NCI-H748 (cell line): Measurements from ENCODE around the gene GOLGA6C.
"Not testable (repeated sequence)": the region's sequence is repeated elsewhere in the genome, so short reads cannot be mapped to it uniquely, and the experiment has no call there.

Experiments
- DNase-seq: peaks from one replicate; lab custom pipeline; 2025; ENCODE audit not compliant: unreplicated experiment; lab: John Stamatoyannopoulos, UW

The GOLGA6C gene, protein sequence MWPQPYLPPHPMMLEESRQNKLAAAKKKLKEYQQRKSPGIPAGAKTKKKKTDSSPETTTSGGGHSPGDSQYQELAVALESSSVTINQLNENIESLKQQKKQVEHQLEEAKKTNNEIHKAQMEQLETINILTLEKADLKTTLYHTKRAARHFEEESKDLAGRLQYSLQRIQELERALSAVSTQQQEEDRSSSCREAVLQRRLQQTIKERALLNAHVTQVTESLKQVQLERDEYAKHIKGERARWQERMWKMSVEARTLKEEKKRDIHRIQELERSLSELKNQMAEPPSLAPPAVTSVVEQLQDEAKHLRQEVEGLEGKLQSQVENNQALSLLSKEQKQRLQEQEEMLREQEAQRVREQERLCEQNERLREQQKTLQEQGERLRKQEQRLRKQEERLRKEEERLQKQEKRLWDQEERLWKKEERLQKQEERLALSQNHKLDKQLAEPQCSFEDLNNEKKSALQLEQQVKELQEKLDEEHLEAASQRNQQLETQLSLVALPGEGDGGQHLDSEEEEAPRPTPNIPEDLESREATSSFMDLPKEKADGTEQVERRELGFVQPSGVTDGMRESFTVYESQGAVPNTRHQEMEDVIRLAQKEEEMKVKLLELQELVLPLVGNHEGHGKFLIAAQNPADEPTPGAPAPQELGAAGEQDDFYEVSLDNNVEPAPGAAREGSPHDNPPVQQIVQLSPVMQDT

DNA sequence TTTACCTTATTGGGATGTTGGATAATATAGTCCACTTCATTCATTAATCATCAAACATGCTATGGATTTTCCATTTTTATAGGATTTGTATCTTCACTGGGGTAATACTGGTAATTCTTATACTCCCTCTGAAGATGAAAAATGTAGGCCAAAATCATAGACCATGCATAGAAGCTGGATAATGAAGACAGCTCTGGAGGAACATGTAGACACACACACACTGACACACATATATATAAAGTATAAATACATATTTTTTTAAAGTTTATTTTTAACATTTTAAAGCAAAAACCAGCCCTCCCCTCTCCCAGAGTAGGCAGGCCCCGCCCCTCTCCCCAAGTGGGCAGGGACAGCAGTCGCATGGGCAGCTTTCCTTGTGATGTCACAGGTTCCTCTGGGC is at the start of gene GOLGA6C:
Gene GOLGA6C, plus strand, starts transcription at position 301 of the 400 bp plus-strand sequence. CDS start 265 bp downstream, outside the sequence.
- not testable (repeated sequence) for DNase-seq

DNA sequence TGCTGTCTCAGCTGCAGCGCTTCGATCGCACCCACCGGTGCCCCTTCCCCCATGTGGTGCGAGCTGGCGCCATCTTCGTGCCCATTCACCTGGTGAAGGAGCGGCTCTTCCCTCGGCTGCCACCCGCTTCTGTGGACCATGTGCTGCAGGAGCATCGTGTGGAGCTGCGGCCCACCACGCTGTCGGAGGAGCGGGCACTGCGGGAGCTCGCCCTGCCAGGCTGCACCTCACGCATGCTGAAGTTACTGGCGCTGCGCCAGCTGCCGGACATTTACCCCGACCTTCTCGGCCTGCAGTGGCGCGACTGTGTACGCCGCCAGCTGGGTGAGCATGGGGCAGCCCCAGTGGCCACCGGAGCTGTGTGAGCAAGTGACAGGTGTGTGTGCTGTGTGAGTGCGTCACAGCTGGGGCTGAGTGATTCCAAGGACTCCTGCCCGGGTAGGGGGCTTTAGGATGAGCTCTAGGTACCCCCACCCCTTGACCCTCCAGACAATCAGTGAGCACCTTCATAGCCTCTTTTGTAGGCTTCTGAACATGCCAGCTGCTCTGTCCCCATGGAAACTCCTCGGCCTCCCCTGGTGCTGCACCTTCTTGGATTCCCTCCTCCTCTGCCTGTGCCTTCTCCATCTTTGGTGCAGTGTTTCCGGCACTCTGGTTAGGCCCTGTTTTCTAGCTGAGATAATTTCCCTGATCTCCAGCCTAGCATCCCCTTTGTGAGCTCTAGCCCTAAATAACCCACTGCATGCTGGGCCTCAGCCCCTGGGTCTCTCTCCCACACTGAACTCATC is 49.4 kb upstream of the GOLGA6C start:
- no peak for DNase-seq

DNA sequence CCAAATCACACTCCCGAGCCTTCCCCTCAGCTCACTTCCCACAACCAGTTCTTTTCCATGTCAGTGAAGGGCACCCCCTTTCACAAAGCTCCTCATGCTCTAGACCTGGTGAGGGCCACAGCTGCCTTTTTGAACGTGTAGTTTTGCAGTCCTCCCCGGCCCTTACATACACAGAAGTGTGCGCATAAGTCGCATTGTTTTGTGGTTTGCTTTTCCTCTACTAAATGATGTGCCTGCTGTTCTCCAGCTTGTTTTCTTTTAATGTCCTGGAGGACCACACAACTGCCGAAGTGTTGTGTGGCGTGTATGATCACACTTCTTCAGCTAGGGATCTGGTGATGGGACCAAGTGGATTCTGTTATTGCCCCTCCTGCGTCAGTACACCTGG is 48.9 kb upstream of the GOLGA6C start:
- DNase-seq: no peak

DNA sequence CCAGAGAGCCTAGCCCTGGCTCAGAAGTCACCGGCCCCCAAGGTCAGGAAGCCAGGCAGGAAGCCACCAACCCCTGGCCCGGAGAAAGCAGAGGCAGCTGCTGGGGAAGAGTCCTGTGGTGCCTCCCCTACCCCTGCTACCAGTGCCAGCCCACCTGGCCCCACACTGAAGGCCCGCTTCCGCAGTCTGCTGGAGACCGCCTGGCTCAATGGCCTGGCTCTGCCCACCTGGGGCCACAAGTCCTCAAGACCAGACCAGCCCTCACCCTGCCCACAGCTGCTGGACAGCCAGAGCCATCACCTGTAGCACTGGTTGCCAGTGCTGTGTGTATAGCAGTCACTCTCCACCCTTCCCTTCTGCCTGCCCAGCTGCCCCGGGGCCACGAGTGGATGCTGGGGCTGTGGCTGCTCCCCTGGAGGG is 47.3 kb upstream of the GOLGA6C start:
- no peak for DNase-seq

DNA sequence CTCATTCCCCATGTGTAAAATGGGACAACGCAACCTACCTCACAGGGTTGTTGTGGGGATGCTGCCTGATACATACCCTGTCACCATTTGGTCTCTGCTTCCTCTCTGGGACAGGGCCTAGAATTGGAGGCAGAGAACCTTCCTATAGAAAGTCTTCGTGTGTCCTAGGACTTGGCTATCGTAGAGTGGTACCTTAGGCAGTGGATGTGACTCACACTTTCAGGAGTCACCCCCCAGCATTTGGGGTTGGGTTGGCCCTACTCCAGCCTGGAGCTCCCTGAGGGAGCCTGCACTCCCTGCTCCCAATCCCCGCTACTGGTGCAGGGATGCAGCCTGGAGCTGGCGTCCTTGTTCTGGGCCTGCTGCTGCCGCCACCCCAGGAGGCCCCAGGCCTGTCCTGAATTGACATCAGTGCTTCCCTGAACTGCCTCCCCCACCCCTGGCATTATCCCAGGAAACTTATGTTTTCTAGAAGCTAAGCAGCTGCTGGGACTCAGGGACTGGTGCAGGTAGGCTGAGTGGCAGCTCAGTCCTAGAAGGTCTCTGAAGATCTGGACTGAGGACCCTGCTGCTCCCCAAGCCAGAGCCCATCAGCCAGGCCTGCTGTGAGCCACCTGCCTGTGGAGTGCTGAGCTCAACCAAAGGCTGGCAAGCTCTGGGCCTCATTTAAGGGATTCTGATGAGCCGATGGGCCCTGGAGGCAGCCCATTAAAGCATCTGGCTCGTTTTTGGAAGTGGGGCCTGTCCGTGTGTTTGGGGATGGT is 46.5 kb upstream of the GOLGA6C start:
- DNase-seq: no peak

DNA sequence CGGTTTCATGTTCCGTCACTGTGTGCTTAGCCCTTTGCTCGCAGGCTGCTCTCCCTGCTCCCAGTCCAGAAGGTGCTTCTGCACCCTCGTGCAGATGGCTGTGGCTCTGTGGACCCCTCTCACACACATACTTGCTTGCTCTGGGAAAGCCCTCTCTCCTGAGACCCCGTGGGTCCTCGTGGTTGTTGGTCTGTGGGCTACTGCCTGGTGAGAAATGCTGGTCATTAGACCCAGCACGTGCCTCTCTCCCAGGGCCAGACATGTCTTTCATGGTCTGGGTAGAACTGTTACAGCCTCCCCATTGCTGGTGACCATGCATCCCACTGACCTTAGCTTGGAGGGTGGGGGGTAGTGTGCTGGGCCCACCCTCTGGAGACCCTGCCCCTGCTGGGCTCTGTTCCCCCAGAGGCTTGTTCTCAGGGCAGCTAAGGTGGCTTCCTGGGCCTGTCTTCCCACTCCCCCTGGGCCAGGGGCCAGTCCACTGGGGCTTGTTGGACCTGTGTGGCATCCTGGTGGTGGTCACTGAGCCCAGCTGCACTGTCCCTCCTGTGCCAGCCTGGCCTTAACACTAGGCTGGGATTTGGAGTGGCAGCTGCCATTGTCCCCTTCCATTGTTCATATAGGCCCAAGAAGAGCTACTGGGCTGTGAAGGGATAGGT is 45.8 kb upstream of the GOLGA6C start:
- no peak for DNase-seq

DNA sequence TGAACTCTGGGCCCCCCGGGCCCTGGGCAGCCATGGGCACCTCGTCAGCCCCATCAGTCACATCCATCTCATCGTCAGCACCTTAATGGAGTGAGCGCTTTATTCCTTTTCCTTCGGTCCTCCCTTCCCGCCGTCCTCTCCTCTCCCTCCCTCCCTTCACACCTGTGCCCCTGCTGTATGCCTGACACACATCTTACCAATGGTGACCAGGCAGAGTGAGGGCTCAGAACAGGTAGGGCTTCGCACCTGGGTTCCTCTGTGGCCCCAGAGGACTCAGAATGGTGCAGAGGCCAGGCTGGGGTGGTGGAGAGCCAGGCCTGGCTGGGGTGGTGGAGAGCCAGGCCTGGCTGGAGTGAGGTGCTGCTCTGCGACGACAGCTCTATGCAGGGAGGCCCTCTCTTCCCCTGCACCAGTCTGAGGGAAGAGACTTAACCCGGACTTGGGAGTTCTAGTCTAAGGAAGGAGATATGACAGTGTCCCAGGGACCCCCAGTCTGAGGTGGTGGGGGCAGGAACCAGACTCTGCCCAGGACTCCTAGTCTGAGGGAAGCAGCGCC is 44.8 kb upstream of the GOLGA6C start:
- DNase-seq: no peak

DNA sequence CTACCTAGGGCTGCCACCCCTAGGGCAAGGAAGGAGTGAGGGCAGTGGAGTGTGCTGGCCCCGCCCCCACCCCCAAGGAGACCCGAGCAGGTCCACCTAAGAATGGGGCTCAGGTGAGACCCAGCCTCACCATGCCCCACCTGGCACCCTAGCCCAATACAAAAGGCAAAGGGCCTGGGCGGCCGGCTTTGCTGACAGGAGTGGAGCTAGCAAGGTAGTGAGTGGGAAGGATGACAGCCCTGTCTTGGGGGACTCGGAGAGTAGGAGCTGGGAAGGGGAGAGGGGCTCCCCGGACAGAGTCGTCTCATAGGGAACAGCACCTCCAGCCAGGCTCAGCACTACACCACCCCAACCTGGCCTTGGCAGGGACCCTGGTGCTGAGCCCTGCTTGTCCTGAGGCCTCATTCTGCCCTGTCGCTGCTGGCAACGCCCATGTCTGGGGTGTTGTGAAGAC is 44.3 kb upstream of the GOLGA6C start:
- DNase-seq: no peak

DNA sequence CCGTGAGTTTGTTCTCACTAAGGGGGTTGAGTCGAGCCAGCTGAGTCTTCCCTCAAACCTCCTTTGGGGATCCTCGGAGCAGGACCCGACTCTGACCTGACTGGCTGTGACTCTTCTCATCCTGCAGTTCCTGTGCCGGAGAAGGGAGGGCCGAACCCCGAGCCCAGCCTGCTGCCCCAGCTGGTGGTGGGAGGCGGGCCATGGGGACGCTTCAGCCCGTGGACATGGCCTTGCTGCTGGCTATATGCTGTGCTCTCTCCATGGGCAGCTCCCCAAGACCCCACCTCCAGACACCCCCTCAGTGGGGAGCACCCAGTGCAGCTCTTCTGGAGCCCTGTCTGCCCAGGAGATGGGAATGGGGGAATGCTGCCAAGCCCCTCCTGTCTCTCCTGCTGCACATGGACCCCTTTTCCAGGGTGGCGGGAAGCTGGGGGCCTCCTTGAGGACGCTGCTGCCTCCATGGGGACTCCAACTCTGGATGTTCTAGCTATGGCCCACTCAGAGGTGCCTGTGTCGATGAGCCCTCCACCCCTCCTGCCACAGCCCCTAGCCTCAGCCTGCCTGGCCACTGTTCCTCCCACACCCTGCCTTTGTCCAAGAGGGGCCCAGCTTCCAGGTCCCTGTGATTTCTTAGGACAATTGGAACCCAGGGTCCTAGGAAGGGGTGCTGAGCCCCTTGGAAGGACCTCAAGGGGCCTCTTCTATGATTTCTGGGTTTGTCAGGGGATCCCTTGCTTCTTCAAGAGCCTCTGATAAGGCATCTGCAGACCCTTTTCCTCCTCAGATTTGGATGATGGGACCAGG is 43.6 kb upstream of the GOLGA6C start:
- no peak for DNase-seq

DNA sequence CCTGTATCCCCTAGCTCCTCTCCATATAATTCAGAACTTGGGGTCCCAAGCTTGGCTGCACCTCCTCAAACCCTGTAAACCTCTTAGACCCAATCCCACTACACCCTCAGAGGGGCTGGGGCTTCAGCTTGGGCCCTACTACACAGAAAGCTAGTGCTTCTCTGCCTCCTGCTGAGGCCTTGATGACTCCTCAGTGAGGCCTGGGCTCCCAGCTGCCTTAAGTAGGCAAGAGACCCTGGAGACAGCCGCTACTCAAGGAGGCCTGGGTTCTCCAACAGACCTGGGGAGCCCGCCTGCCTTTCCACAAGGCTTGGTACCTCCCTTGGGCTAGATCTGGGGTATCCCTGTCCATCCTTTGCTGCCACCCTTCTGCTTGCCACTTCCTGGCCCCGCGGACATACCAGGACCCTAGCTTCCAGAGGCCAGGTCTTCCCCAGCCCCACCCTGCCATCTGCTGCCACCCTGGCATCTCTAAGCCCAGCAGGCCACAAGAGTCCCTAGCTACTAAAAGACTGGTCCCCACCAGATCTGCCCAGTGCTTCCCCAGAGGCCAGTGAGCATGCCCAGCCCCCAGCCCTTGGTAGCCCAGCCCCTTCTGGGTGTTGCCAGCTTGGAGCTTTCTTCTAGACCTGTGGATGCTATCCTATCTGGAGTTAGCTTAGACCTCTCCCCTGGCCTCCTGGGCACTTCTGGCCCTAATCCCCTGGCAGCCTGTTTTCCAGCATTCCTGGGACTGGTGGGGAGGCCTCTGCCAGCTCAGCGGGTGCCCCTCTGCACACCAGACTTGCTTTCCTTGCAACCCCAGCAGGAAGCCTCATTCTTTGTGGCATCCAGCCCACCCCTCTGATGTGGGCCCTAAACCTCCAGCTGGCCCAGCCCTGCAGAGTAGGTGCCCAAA is 42.8 kb upstream of the GOLGA6C start:
- no peak for DNase-seq

DNA sequence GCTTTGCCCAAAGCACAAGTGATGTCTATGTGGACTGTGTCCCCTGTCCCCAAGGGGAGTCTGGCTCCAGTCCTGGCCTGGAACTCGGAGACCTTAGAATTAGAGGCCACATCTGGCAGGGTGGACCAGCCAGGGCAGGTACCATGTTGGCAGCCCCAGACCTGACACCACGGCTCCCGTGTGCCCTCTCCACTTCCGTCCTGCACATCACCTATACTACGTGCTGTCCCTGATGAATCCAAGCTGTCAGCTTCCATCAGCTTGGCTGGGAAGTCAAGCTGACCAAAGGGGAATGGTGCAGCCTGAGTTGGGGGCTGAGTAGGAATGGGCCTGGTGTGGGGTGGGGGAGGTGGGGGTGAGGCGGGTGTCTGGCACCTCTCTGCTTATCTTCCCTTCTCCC is 41.1 kb upstream of the GOLGA6C start:
- no peak for DNase-seq

DNA sequence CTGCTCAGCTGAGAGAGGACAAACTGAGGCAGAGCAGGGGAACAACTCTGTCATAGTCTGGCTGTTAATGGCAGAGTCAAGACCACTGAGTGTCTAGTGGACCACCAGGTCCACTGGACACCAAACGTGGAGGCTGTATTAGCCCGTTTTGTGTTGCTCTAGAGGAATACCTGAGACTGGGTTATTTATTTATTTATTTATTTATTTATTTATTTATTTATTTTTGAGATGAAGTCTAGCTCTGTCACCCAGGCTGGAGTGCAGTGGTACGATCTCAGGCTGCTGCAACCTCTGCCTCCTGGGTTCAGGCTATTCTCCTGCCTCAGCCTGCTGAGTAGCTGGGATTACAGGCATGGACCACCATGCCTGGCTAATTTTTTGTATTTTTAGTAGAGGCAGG is 40.6 kb upstream of the GOLGA6C start:
- not testable (repeated sequence) for DNase-seq

DNA sequence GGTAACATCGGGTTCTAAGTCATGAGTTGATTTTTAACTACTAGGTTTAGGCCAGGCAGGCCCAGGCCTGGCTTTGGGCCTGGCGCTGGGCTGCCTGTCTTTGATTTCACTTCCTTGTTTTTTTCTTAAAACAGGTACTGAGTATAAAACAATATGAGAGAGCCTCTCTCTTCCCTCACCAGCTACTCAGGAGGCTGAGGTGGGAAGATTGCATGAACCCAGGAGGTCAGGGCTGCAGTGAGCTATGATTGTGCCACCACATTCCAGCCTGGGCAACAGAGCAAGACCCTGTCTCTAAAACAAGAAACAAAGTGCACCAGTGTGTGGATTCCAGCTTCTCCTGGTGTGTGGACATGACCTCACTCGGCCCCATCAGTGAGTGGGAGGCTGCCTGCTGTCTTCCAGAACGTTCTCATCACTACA is 38.6 kb upstream of the GOLGA6C start:
- DNase-seq: not testable (repeated sequence)

DNA sequence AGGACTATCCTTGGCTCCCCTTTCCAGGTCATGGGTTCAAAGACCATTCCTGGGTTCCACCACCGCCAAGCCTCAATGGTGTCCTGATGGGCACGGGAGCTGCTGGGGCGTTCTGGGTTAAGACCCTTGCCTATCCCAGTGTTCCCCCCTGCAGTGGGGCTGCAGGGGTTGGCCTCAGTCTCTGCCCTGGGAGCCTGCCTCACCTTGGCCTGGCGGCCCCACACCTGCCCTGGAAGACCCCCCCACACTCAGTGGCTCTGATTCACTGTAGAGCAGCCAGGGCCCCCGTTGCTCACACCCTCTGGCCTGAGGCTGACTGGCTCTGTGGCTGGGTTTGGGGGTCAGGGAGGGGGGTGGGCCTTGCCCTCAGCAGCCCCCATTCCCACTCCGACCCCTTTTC is 34.4 kb upstream of the GOLGA6C start:
- DNase-seq: no peak

DNA sequence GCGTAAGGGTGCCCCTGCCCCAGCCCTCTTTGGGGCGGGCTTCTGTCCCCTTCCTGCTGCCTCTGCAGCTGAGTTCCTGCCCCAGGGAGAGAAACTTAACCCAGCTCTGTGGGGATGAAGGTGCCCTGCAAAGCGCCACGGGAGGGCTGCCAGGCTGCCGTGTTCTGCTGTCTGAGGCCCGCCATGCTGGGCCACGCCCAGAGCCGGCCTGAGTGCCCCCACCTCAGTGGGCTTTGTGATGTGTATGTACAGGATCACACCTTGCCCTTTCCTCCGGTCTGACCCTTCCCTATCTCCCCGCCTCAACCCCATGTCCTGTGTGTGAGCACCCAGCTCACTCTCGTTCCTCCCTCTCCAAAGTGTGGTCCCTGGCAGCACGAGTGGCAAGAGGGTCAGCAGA is 33.9 kb upstream of the GOLGA6C start:
- DNase-seq: no peak

DNA sequence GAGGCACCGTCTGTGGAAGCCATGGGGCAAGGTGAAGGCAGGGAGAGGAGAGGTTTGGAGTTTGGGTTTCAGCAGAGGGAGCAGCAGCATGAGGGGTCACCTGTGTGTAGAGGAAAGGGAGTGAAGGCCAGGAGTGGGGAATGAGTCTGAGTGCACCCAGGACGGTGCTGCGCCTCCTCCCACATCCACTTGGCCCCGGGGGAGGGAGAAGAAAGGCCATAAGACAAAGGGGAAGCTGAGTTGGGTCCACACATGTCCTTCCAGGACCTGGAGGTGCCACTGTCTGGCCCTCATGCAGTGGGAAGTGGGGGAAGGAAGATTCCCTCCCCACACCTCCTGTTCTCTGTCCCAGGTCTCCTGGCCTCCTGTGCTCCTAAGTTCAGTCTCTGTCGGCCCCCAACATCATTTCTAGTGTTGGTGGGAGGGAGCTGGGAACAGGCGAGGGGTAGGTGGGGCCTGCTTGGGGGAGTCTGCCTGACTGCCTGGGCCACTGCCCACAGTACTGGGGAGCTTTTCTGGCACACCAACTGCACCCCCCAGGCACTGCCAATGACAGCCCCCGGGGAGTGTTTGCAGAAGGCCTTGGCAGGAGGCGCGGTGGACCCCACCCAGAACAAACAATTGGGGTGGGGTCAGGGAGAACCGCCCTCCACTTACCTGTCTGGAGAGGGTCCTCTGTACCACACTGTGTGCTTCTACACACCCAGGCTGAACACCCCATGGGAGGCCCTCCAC is 32.9 kb upstream of the GOLGA6C start:
- not testable (repeated sequence) for DNase-seq

DNA sequence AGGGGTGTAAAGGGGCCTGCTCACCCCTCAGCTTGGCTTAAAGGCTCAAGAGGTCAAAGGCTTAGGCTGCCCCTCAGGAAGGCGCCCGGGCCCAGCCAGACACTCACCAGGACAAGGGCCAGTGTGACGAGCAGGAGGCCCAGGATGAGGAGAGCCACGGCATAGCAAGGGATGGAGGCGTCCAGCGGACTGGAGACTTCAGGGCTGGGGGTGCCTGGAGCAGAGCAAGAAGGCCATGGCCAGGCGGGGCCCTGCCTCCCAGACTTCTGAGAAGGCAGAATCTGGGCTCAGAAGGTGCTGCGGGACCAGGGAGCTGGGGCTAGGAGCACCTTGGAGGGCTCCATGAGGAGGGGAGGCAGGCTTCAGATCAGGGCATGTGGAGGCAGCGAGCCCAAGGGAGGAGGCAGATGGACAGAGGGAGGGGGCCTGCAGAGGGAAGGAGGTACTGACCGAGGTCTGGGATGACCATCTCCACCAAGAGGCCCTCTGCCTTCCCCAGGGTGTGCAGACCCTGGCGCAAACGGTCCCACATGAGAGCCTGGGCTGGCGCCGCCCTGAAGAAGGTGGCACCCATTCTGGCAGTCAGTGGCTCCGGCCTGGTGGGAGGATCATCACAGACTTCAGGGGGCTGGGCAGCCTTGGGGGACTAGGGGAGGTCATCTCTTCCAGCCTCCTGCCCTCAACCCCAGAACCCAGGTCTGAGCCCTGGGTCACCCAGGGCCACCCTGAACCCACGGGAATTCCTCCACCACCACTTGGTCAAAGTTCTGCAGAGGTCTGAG is 32.0 kb upstream of the GOLGA6C start:
- DNase-seq: no peak
